ENCODE results near the gene TRAF3IP3. TPM values are rescaled to one million over a fixed set of nuclear protein-coding genes. Genes with fewer than 3 reads are reported as not detected.
"Not testable (repeated sequence)": the region's sequence is repeated elsewhere in the genome, so short reads cannot be mapped to it uniquely, and the experiment has no call there.

The TRAF3IP3 gene
- polyA plus RNA-seq, 1 donor from 2014 or later: 240 TPM

DNA sequence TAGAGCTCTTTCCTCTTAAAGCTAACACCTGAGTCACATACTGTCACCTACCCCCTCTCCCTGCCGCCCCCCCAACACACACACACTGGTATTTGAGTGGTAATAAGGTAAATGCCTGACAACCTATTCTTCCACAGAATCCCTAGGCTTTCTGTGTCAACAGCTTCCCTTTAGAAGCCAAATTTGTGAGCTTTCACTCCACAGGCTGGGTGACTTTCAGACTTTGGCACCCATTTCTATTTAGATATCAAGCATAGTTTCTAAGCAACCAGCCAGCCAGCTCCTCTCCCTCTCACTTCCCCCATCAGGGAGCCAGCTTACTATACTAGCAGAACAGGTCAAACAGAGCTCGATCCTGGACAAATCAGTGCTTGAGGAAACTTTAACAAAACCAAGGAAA lies 31.7 kb downstream of the TRAF3IP3 start:
- Mint-ChIP-seq H3K27ac (peak overlapping the region in 1 of 3 donors; percentile 68), H3K9me3 (peaks cover 0 to 4% (median 0%) of the 10 kb centered on the region in 3 donors), H3K4me1 (peaks cover 7 to 21% (median 10%) of the 10 kb centered on the region in 3 donors), H3K27me3 (peaks cover 33% of the 10 kb centered on the region), H3K4me3 (peak overlapping the region in 1 of 4 donors; percentile 5), H3K36me3 (peaks cover 3% of the 10 kb centered on the region)

DNA sequence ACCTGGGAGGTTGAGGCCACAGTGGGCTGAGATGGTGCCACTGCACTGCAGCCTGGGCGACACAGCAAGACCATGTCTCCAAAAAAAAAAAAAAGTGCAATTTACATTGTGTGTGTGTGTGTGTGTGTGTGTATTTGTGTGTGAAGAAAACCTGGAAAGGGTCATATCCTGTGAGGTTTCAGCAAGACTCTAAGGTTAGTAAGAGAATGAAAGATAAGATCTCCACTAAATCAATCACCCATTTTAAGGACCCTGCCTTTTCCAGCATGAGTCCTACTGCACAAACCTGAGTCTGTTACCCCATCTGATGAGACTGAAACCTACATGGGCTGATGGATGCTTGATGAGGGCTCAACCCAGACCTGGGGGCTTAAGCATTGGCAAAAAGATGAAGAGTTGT lies 33.4 kb downstream of the TRAF3IP3 start:
- peaks cover 0 to 4% (median 0%) of the 10 kb centered on the region in 3 donors for H3K9me3 Mint-ChIP-seq
- H3K27me3 Mint-ChIP-seq: peaks cover 35% of the 10 kb centered on the region
- H3K4me3 Mint-ChIP-seq: no peak overlapping the region
- peaks cover 3% of the 10 kb centered on the region for H3K36me3 Mint-ChIP-seq
- peaks cover 5 to 9% (median 6%) of the 10 kb centered on the region in 3 donors for H3K4me1 Mint-ChIP-seq
- H3K27ac Mint-ChIP-seq: no peak overlapping the region

GRCh38 chr1:209790286-209791193 lies 34.7 kb downstream of the TRAF3IP3 start:
- Mint-ChIP-seq H3K36me3 (peaks cover 7% of the 10 kb centered on the region), H3K4me3 (no peak overlapping the region), H3K4me1 (no peaks in the 10 kb centered on the region), H3K27me3 (peaks cover 41% of the 10 kb centered on the region), H3K9me3 (peaks cover 0 to 1% (median under 1%) of the 10 kb centered on the region in 3 donors), H3K27ac (no peak overlapping the region)

DNA sequence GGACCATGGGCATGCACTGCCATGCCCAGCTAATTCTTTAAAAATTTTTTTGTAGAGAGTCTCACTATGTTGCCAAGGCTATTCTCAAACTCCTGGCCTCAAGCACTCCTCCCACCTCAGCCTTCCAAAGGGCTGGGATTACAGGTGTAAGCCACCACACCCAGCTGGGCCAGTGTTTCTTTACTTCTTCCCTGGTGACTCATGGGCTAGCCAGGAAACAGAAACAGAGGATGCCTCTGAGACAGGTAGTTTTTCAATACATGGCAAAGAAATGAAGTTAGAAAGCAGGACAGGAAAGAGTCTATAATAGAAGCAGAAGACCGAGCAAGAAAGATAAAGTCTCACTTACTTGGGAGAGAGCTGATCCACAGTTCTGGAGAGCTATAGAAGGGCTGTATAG lies 36.1 kb downstream of the TRAF3IP3 start:
- H3K36me3 Mint-ChIP-seq: peaks cover 8% of the 10 kb centered on the region
- peaks cover 0 to 1% (median 0%) of the 10 kb centered on the region in 3 donors for H3K9me3 Mint-ChIP-seq
- no peaks in the 10 kb centered on the region for H3K4me1 Mint-ChIP-seq
- H3K4me3 Mint-ChIP-seq: no peak overlapping the region
- no peak overlapping the region for H3K27ac Mint-ChIP-seq
- H3K27me3 Mint-ChIP-seq: peaks cover 45% of the 10 kb centered on the region

GRCh38 chr1:209793711-209794110 lies 37.9 kb downstream of the TRAF3IP3 start:
- not testable (repeated sequence) for H3K9me3 Mint-ChIP-seq, H3K36me3 Mint-ChIP-seq, H3K27ac Mint-ChIP-seq, H3K4me1 Mint-ChIP-seq, H3K4me3 Mint-ChIP-seq
- H3K27me3 Mint-ChIP-seq: peaks cover 36% of the 10 kb centered on the region

- no peaks in the 10 kb centered on the region for H3K4me1 Mint-ChIP-seq
- no peak overlapping the region for H3K4me3 Mint-ChIP-seq
- H3K36me3 Mint-ChIP-seq: peaks cover 9% of the 10 kb centered on the region
- H3K27me3 Mint-ChIP-seq: peaks cover 16% of the 10 kb centered on the region
- peaks cover 0 to 2% (median 1%) of the 10 kb centered on the region in 3 donors for H3K9me3 Mint-ChIP-seq
- no peak overlapping the region for H3K27ac Mint-ChIP-seq
These were observed 42.3 kb downstream of the TRAF3IP3 start for GRCh38 chr1:209797978-209798639.

- peaks cover 5% of the 10 kb centered on the region for H3K27me3 Mint-ChIP-seq
- H3K4me1 Mint-ChIP-seq: peaks cover 0 to 8% (median 3%) of the 10 kb centered on the region in 3 donors
- no peak overlapping the region for H3K27ac Mint-ChIP-seq
- peaks cover 5% of the 10 kb centered on the region for H3K36me3 Mint-ChIP-seq
- H3K9me3 Mint-ChIP-seq: peaks cover 0 to 2% (median 0%) of the 10 kb centered on the region in 3 donors
- H3K4me3 Mint-ChIP-seq: no peak overlapping the region
These were observed 45.4 kb downstream of the TRAF3IP3 start for GRCh38 chr1:209800984-209801834.

- Mint-ChIP-seq H3K27me3 (peaks cover 3% of the 10 kb centered on the region), H3K27ac (no peak overlapping the region), H3K9me3 (peaks cover 0 to 2% (median 0%) of the 10 kb centered on the region in 3 donors), H3K4me1 (peaks cover 0 to 9% (median 3%) of the 10 kb centered on the region in 3 donors), H3K4me3 (no peak overlapping the region), H3K36me3 (peaks cover 5% of the 10 kb centered on the region)
These were observed 46.4 kb downstream of the TRAF3IP3 start for GRCh38 chr1:209802117-209802779.

DNA sequence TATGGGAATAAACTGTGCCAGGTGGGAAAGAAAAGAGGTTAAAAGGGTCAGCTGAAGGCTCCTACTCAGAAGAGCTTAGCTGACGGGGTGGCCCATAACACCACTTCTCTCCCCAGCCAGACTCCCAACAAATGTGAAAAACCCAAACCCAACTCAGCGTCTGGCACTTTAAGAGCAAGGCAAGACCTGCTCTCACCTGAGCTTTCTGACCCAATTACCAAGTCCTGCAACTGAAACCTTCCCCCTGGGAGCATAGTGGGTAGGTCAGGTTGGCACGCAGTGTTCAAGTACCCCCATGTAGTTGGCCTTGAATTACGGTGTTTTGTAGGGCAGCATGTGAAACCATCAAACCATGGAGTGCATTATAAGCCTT lies 46.9 kb downstream of the TRAF3IP3 start:
- H3K27me3 Mint-ChIP-seq: peaks cover 3% of the 10 kb centered on the region
- peaks cover 0 to 2% (median 0%) of the 10 kb centered on the region in 3 donors for H3K9me3 Mint-ChIP-seq
- no peak overlapping the region for H3K27ac Mint-ChIP-seq
- H3K4me3 Mint-ChIP-seq: no peak overlapping the region
- H3K36me3 Mint-ChIP-seq: peaks cover 5% of the 10 kb centered on the region
- peaks cover 0 to 9% (median 3%) of the 10 kb centered on the region in 3 donors for H3K4me1 Mint-ChIP-seq

GRCh38 chr1:209803568-209803967 lies 47.7 kb downstream of the TRAF3IP3 start:
- H3K27ac Mint-ChIP-seq: no peak overlapping the region
- H3K36me3 Mint-ChIP-seq: peaks cover 5% of the 10 kb centered on the region
- no peak overlapping the region for H3K4me3 Mint-ChIP-seq
- H3K4me1 Mint-ChIP-seq: peaks cover 0 to 9% (median 3%) of the 10 kb centered on the region in 3 donors
- no peaks in the 10 kb centered on the region for H3K9me3 Mint-ChIP-seq
- H3K27me3 Mint-ChIP-seq: peaks cover 3% of the 10 kb centered on the region

DNA sequence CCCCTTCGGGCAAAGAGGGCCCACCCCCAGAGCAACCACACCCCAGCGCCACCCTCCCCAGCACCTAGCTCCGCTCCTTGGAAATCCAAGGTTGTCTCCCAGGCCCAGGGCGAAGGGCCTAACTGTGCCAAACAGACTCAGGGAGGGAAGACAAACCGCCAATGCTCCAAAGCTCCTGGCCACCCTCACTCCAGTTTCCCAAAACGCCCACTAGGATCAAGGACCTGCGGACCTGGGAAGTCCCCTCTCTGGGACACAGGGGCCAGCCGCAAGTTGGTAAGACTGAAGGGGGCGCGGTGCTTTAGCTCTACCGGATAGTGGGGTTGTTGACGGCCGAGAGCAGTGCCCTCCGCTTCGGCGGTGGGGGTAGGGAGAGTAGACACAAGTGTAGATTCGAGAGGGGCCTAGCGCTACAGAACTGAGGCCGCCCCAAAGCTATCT lies 49.5 kb downstream of the TRAF3IP3 start:
- Mint-ChIP-seq H3K27ac (peak overlapping the region in 1 of 3 donors; percentile 92), H3K27me3 (peaks cover 3% of the 10 kb centered on the region)

GRCh38 chr1:209805875-209806760 lies 50.3 kb downstream of the TRAF3IP3 start, which contains the start of gene IRF6:
IRF6 (minus strand) TSS chr1:209806142; CDS start chr1:209801413, 4,729 bp downstream.
- no peaks in the 10 kb centered on the region for H3K27me3 Mint-ChIP-seq
- peaks cover 5% of the 10 kb centered on the region for H3K36me3 Mint-ChIP-seq
- H3K27ac Mint-ChIP-seq: peak within 1 kb of the TSS; percentile 4 to 92 (median 87)
- H3K4me3 Mint-ChIP-seq: peak within 1 kb of the TSS; percentile 78 to 99 (median 96)
- H3K4me1 Mint-ChIP-seq: peaks cover 0 to 9% (median 4%) of the 10 kb centered on the region in 3 donors
- H3K9me3 Mint-ChIP-seq: no peaks in the 10 kb centered on the region

More for the DNA sequence above, 49.5 kb downstream of the TRAF3IP3 start:
- no peaks in the 10 kb centered on the region for H3K9me3 Mint-ChIP-seq
- peaks cover 0 to 9% (median 3%) of the 10 kb centered on the region in 3 donors for H3K4me1 Mint-ChIP-seq
- H3K4me3 Mint-ChIP-seq: peak overlapping the region in 3 of 4 donors; percentile 95 to 99 (median 98)
- peaks cover 5% of the 10 kb centered on the region for H3K36me3 Mint-ChIP-seq

- H3K9me3 Mint-ChIP-seq: no peaks in the 10 kb centered on the region
- no peak overlapping the region for H3K27ac Mint-ChIP-seq
These were observed 51.7 kb downstream of the TRAF3IP3 start for GRCh38 chr1:209807509-209807908.

More at GRCh38 chr1:209807509-209807908, 51.7 kb downstream of the TRAF3IP3 start:
- H3K4me1 Mint-ChIP-seq: peaks cover 0 to 9% (median 4%) of the 10 kb centered on the region in 3 donors
- H3K27me3 Mint-ChIP-seq: no peaks in the 10 kb centered on the region
- no peak overlapping the region for H3K4me3 Mint-ChIP-seq
- no peaks in the 10 kb centered on the region for H3K36me3 Mint-ChIP-seq

Data from IgD-negative memory B cell (primary cell).